ENCODE measurements around the gene MEGF11.

- TF ChIP-seq CTCF (IDR thresholded peaks at IDR 0.05) (no peak), POLR2A (IDR thresholded peaks at IDR 0.05) (no peak)
Observed at GRCh38 chr15:66294932-66295235, 41.3 kb upstream of the MEGF11 start.
